HEK293 (cell line): ENCODE data around the gene PRDM15.

Experiments used
- BCL6B ChIP-seq: fragments of 450-650 bp; formaldehyde crosslinking; IDR thresholded peaks from 2 replicates; pipeline ENCODE4 v1.5.1; 2017; ENCODE audit warnings: missing biosample characterization, missing genetic modification characterization
- KLF16 ChIP-seq: fragments of 450-650 bp; formaldehyde crosslinking; IDR thresholded peaks from 2 replicates; pipeline ENCODE4 v1.5.1; 2017; ENCODE audit warnings: missing biosample characterization, missing genetic modification characterization
- ZNF24 ChIP-seq: fragments of 450-650 bp; formaldehyde crosslinking; IDR thresholded peaks from 2 replicates; pipeline ENCODE4 v1.5.1; 2016; ENCODE audit warnings: missing biosample characterization, missing genetic modification characterization
- ZNF423 ChIP-seq: fragments of 450-650 bp; formaldehyde crosslinking; IDR thresholded peaks from 2 replicates; pipeline ENCODE4 v1.5.1; 2016; ENCODE audit warnings: missing biosample characterization, missing genetic modification characterization
- ZNF449 ChIP-seq: fragments of 450-650 bp; formaldehyde crosslinking; IDR thresholded peaks from 2 replicates; pipeline ENCODE4 v1.5.1; 2017; ENCODE audit warnings: missing biosample characterization, mild to moderate bottlenecking, missing genetic modification characterization, moderate library complexity

GRCh38 chr21:41868062-41868710, 11.0 kb downstream of the PRDM15 start:
- TF ChIP-seq ZNF423 (tag by site-specific recombination) (no peak), BCL6B (tag by site-specific recombination) (no peak), ZNF24 (no peak), ZNF449 (tag by site-specific recombination) (no peak), KLF16 (tag by site-specific recombination) (no peak)
